Right renal cortex interstitium (tissue), 3 donors: ENCODE results near the gene ROPN1L. TPM values are rescaled to one million over a fixed set of nuclear protein-coding genes. Genes with fewer than 3 reads are reported as not detected.

Source experiments
- DNase-seq, 3 donors: peaks; one replicate each; pipeline ENCODE4 v3.0.0-alpha.2; 2013; ENCODE audit warnings: low read depth in 3 of 3, low spot score in 2 of 3
- polyA plus RNA-seq, 3 donors: library from polyadenylated mRNA; unstranded; fragments of 120-200 nt; gene quantifications; one replicate each; pipeline ENCODE4 v1.2.1, GENCODE V29; 2013; ENCODE audit not compliant: insufficient read length in 3 of 3

The ROPN1L gene
- polyA plus RNA-seq, 3 donors, result 0.60 to 0.78 (median 0.64) TPM

- DNase-seq, result no peak
Measured at GRCh38 chr5:10456583-10457420, 15.1 kb downstream of the ROPN1L start.

- no peak for DNase-seq
Measured at GRCh38 chr5:10457682-10458574, 16.2 kb downstream of the ROPN1L start.

GRCh38 chr5:10459080-10460055 is 17.7 kb downstream of the ROPN1L start:
- DNase-seq, result no peak

- no peak for DNase-seq
Measured at GRCh38 chr5:10460252-10460906, 18.7 kb downstream of the ROPN1L start.

GRCh38 chr5:10461041-10461440 is 19.4 kb downstream of the ROPN1L start:
- no peak for DNase-seq

GRCh38 chr5:10461904-10462555 is 20.4 kb downstream of the ROPN1L start:
- no peak for DNase-seq

GRCh38 chr5:10463566-10463965 is 21.9 kb downstream of the ROPN1L start:
- no peak for DNase-seq

- no peak for DNase-seq
Measured at GRCh38 chr5:10464173-10464572, 22.5 kb downstream of the ROPN1L start.

GRCh38 chr5:10465726-10466125 is 24.0 kb downstream of the ROPN1L start:
- no peak for DNase-seq

GRCh38 chr5:10466446-10467073 is 24.9 kb downstream of the ROPN1L start:
- DNase-seq, result no peak

GRCh38 chr5:10467281-10468198 is 25.9 kb downstream of the ROPN1L start:
- peak in 2 of 3 donors; percentile 10 to 39 for DNase-seq

GRCh38 chr5:10468256-10468655 is 26.6 kb downstream of the ROPN1L start:
- no peak for DNase-seq

GRCh38 chr5:10469253-10470050 is 27.8 kb downstream of the ROPN1L start:
- no peak for DNase-seq

- DNase-seq, result no peak
Measured at GRCh38 chr5:10470669-10471068, 29.0 kb downstream of the ROPN1L start.

- DNase-seq, result no peak
Measured at GRCh38 chr5:10471677-10472076, 30.0 kb downstream of the ROPN1L start.

GRCh38 chr5:10474521-10475075 is 32.9 kb downstream of the ROPN1L start:
- no peak for DNase-seq
